NCI-H1930 (cell line): ENCODE measurements around the gene KAT6B.

ENCODE experiments used
- DNase-seq, 2 experiments: peaks; one replicate each; lab custom pipeline; 2025; lab: John Stamatoyannopoulos, UW

Gene KAT6B

GRCh38 chr10:74921744-74922143, 95.3 kb downstream of the KAT6B start:
- DNase-seq, result no peak

GRCh38 chr10:74922921-74923320, 96.5 kb downstream of the KAT6B start:
- no peak for DNase-seq

- DNase-seq, result no peak
These were observed 97.2 kb downstream of the KAT6B start for GRCh38 chr10:74923556-74923955.

GRCh38 chr10:74924251-74924963, 98.0 kb downstream of the KAT6B start:
- no peak for DNase-seq

GRCh38 chr10:74925291-74925690, 98.9 kb downstream of the KAT6B start:
- no peak for DNase-seq

- no peak for DNase-seq
These were observed 99.3 kb downstream of the KAT6B start for GRCh38 chr10:74925708-74926107.

GRCh38 chr10:74926791-74927585, 100.6 kb downstream of the KAT6B start:
- no peak for DNase-seq

GRCh38 chr10:74927701-74928100, 101.3 kb downstream of the KAT6B start:
- DNase-seq, result no peak

- no peak for DNase-seq
These were observed 102.4 kb downstream of the KAT6B start for GRCh38 chr10:74928742-74929191.

GRCh38 chr10:74929197-74929596, 102.8 kb downstream of the KAT6B start:
- DNase-seq, result no peak

- no peak for DNase-seq
These were observed 104.6 kb downstream of the KAT6B start for GRCh38 chr10:74930965-74931364.

GRCh38 chr10:74932648-74933047, 106.2 kb downstream of the KAT6B start:
- DNase-seq, result no peak

GRCh38 chr10:74934100-74934812, 107.9 kb downstream of the KAT6B start:
- DNase-seq, result no peak

- DNase-seq, result no peak
These were observed 110.3 kb downstream of the KAT6B start for GRCh38 chr10:74936577-74937265.

GRCh38 chr10:74937266-74937856, 111.0 kb downstream of the KAT6B start:
- no peak for DNase-seq

- DNase-seq, result no peak
These were observed 117.8 kb downstream of the KAT6B start for GRCh38 chr10:74944205-74944604.

- no peak for DNase-seq
These were observed 121.5 kb downstream of the KAT6B start for GRCh38 chr10:74947781-74948401.

GRCh38 chr10:74949034-74949832, 122.8 kb downstream of the KAT6B start:
- no peak for DNase-seq

- DNase-seq, result no peak
These were observed 123.7 kb downstream of the KAT6B start for GRCh38 chr10:74949843-74950765.
